NCI-H82 treated with DMSO at 0.1 percent for 48 hours (cell line): ENCODE data around the gene EMC9.
"Not testable (repeated sequence)": the region's sequence is repeated elsewhere in the genome, so short reads cannot be mapped to it uniquely, and the experiment has no call there.

Experiments used
- DNase-seq: peaks from one replicate; lab custom pipeline; 2025; ENCODE audit not compliant: unreplicated experiment; lab: John Stamatoyannopoulos, UW

The EMC9 gene

GRCh38 chr14:24110523-24110922, 30.9 kb downstream of the EMC9 start:
- DNase-seq, result no peak

GRCh38 chr14:24110060-24110459, 31.3 kb downstream of the EMC9 start:
- no peak for DNase-seq

GRCh38 chr14:24108336-24108874, 33.0 kb downstream of the EMC9 start:
- no peak for DNase-seq

- DNase-seq, result no peak
Measured at GRCh38 chr14:24106672-24107271, 34.6 kb downstream of the EMC9 start.

GRCh38 chr14:24105609-24106239, 35.7 kb downstream of the EMC9 start:
- not testable (repeated sequence) for DNase-seq

- DNase-seq, result no peak
Measured at GRCh38 chr14:24103451-24103850, 37.9 kb downstream of the EMC9 start.

GRCh38 chr14:24102357-24103048, 38.9 kb downstream of the EMC9 start:
- no peak for DNase-seq

- DNase-seq, result no peak
Measured at GRCh38 chr14:24100982-24101494, 40.4 kb downstream of the EMC9 start.

- DNase-seq, result no peak
Measured at GRCh38 chr14:24100197-24100981, 41.0 kb downstream of the EMC9 start.

GRCh38 chr14:24098927-24099813, 42.2 kb downstream of the EMC9 start:
- no peak for DNase-seq

- DNase-seq, result no peak
Measured at GRCh38 chr14:24098229-24098926, 43.0 kb downstream of the EMC9 start.

GRCh38 chr14:24096545-24097181, 44.7 kb downstream of the EMC9 start:
- DNase-seq, result no peak

- peak; percentile 18 for DNase-seq
Measured at GRCh38 chr14:24095271-24096068, 45.9 kb downstream of the EMC9 start.

GRCh38 chr14:24094841-24095270, 46.5 kb downstream of the EMC9 start:
- no peak for DNase-seq

- DNase-seq, result peak; percentile 70
Measured at GRCh38 chr14:24093901-24094840, 47.2 kb downstream of the EMC9 start, which contains the start of gene PCK2. TSS of gene PCK2 (plus strand) at chr14:24094311. CDS start at chr14:24094406, 95 bp downstream.

- no peak for DNase-seq
Measured at GRCh38 chr14:24093207-24093900, 48.0 kb downstream of the EMC9 start.
